ENCODE results near the gene LDAH.

LDAH gene

DNA sequence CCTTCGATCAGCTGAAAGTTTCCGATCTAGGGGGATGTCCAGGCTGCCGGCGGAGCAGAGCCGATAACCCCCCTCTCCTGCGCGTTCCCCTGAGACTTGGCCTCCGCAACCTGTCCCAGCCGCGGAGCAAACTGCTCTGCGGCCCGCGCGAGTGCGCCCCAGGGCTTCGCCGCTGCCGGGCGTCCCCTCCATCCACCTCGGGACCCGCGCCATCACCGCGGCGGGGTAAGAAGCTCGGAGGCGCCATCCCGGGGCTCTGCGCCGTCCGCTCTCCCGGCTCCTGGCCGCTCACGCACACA is 156.9 kb downstream of the LDAH start:
- Histone ChIP-seq H3K9me3 (ENCODE audit: severe bottlenecking) (no peaks in the 10 kb centered on the region), H3K4me1 (ENCODE audit: insufficient read depth, poor library complexity, severe bottlenecking) (no peaks in the 10 kb centered on the region), H3K36me3 (ENCODE audit: low read depth) (no peaks in the 10 kb centered on the region), H3K4me3 (ENCODE audit: severe bottlenecking) (no peak overlapping the region), H3K27ac (ENCODE audit: poor library complexity, severe bottlenecking) (no peak overlapping the region), H3K27me3 (ENCODE audit: insufficient read depth, poor library complexity, severe bottlenecking) (peaks cover 86% of the 10 kb centered on the region)
- ATAC-seq (ENCODE audit: low read depth) (0 out of 3 replicates have a peak, but pooled peaks have one; percentile 3), DNase-seq (ENCODE audit: low spot score) (no peak)
- TF ChIP-seq CTCF (IDR thresholded peaks at IDR 0.05; ENCODE audit: poor library complexity, severe bottlenecking) = no peak

- no peak for TF ChIP-seq CTCF (IDR thresholded peaks at IDR 0.05; ENCODE audit: poor library complexity, severe bottlenecking)
- DNase-seq (ENCODE audit: low spot score) (no peak), ATAC-seq (ENCODE audit: low read depth) (no peak)
- no peaks in the 10 kb centered on the region for H3K4me1 ChIP-seq (ENCODE audit: insufficient read depth, poor library complexity, severe bottlenecking)
- H3K27ac ChIP-seq (ENCODE audit: poor library complexity, severe bottlenecking) = no peak overlapping the region
- H3K27me3 ChIP-seq (ENCODE audit: insufficient read depth, poor library complexity, severe bottlenecking) = peaks cover 81% of the 10 kb centered on the region
- H3K36me3 ChIP-seq (ENCODE audit: low read depth) = no peaks in the 10 kb centered on the region
- H3K9me3 ChIP-seq (ENCODE audit: severe bottlenecking) = no peaks in the 10 kb centered on the region
- H3K4me3 ChIP-seq (ENCODE audit: severe bottlenecking) = no peak overlapping the region
Measured at GRCh38 chr2:20665243-20666004, 157.5 kb downstream of the LDAH start.

DNA sequence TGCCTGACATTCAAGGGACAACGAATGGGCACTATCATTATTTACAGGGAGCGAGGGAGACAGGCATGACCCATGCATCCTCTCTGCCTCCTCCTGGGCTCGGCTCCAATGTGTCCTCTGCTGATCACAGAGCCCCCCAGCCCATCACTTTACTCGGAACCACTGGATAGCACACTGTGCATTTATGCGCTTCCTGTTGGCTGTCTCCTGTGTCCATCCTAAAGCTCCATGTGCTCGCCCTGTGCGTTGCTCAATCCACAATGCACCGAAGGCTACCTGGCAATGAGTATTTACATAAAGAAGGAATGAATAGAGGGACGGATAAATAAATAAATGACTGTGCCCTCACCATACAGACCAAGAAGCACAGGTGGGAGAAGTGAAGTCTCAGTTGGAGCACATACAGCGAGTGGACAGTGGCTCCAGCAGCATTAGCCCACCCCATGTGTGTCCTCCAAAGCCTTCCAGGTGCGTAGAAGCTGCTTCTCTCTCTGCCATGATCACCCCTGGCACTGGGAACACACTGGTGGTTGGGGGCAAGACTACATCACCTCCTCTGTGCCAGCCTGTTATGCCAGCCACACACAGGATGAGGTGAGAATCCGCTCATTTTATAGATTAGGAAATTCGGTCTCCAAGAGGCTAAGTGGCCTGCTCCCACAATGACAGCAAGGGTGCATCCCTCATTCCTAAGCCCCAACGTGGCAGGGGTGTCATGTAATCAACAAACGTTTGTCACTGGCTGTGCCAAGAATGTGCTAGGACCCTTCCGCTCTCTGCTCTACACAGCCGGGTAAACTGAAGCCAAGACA is 158.3 kb downstream of the LDAH start:
- no peak for TF ChIP-seq CTCF (IDR thresholded peaks at IDR 0.05; ENCODE audit: poor library complexity, severe bottlenecking)
- H3K27me3 ChIP-seq (ENCODE audit: insufficient read depth, poor library complexity, severe bottlenecking) = peaks cover 73% of the 10 kb centered on the region
- DNase-seq (ENCODE audit: low spot score) = no peak
- H3K9me3 ChIP-seq (ENCODE audit: severe bottlenecking) = no peaks in the 10 kb centered on the region
- no peak overlapping the region for H3K4me3 ChIP-seq (ENCODE audit: severe bottlenecking)
- H3K36me3 ChIP-seq (ENCODE audit: low read depth) = no peaks in the 10 kb centered on the region
- H3K27ac ChIP-seq (ENCODE audit: poor library complexity, severe bottlenecking) = no peak overlapping the region
- no peaks in the 10 kb centered on the region for H3K4me1 ChIP-seq (ENCODE audit: insufficient read depth, poor library complexity, severe bottlenecking)
- ATAC-seq (ENCODE audit: low read depth) = no peak

- Histone ChIP-seq H3K27ac (ENCODE audit: poor library complexity, severe bottlenecking) (no peak overlapping the region), H3K36me3 (ENCODE audit: low read depth) (no peaks in the 10 kb centered on the region), H3K9me3 (ENCODE audit: severe bottlenecking) (no peaks in the 10 kb centered on the region), H3K4me3 (ENCODE audit: severe bottlenecking) (no peak overlapping the region), H3K4me1 (ENCODE audit: insufficient read depth, poor library complexity, severe bottlenecking) (no peaks in the 10 kb centered on the region), H3K27me3 (ENCODE audit: insufficient read depth, poor library complexity, severe bottlenecking) (peaks cover 67% of the 10 kb centered on the region)
- no peak for TF ChIP-seq CTCF (IDR thresholded peaks at IDR 0.05; ENCODE audit: poor library complexity, severe bottlenecking)
- DNase-seq (ENCODE audit: low spot score) = no peak
- ATAC-seq (ENCODE audit: low read depth) = no peak
Measured at GRCh38 chr2:20664071-20664390, 158.9 kb downstream of the LDAH start.

Measured in RWPE2 (cell line).